ENCODE data around the gene ADD2.

ADD2 gene

GRCh38 chr2:70680735-70681134 lies 87.3 kb downstream of the ADD2 start:
- H3K4me3 ChIP-seq (ENCODE audit: low read depth, low read length): no peak overlapping the region
- TF ChIP-seq CTCF (IDR thresholded peaks at IDR 0.05; ENCODE audit: low read depth, low read length): no peak

- no peak for TF ChIP-seq CTCF (IDR thresholded peaks at IDR 0.05; ENCODE audit: low read depth, low read length)
- H3K4me3 ChIP-seq (ENCODE audit: low read depth, low read length): no peak overlapping the region
Measured at GRCh38 chr2:70679259-70679658, 88.7 kb downstream of the ADD2 start.

GRCh38 chr2:70678576-70679143 lies 89.3 kb downstream of the ADD2 start:
- TF ChIP-seq CTCF (IDR thresholded peaks at IDR 0.05; ENCODE audit: low read depth, low read length): no peak
- no peak overlapping the region for H3K4me3 ChIP-seq (ENCODE audit: low read depth, low read length)

GRCh38 chr2:70676301-70677035 lies 91.5 kb downstream of the ADD2 start:
- H3K4me3 ChIP-seq (ENCODE audit: low read depth, low read length): no peak overlapping the region
- no peak for TF ChIP-seq CTCF (IDR thresholded peaks at IDR 0.05; ENCODE audit: low read depth, low read length)

- TF ChIP-seq CTCF (IDR thresholded peaks at IDR 0.05; ENCODE audit: low read depth, low read length): no peak
- H3K4me3 ChIP-seq (ENCODE audit: low read depth, low read length): no peak overlapping the region
Measured at GRCh38 chr2:70675862-70676261, 92.1 kb downstream of the ADD2 start.

GRCh38 chr2:70674636-70675430 lies 93.2 kb downstream of the ADD2 start:
- H3K4me3 ChIP-seq (ENCODE audit: low read depth, low read length): no peak overlapping the region
- no peak for TF ChIP-seq CTCF (IDR thresholded peaks at IDR 0.05; ENCODE audit: low read depth, low read length)
